ENCODE measurements around the gene RYR1.

- TF ChIP-seq CTCF (IDR thresholded peaks at IDR 0.05) (no peak), POLR2A (IDR thresholded peaks at IDR 0.05) (no peak)
These were observed 16.0 kb downstream of the RYR1 start for GRCh38 chr19:38449518-38449917.

All from lower leg skin (tissue), 3 donors.